IPS-15b (cell line): ENCODE results near the gene DAND5.
"Not testable (repeated sequence)": the region's sequence is repeated elsewhere in the genome, so short reads cannot be mapped to it uniquely, and the experiment has no call there.

Source experiments
- H3K27me3 ChIP-seq: one replicate; pipeline ENCODE4 v1.6.1; 2013; ENCODE audit warnings: low read length; ENCODE audit not compliant: control insufficient read depth, insufficient read depth
- H3K36me3 ChIP-seq: one replicate; pipeline ENCODE4 v1.6.1; 2013; ENCODE audit warnings: low read length; ENCODE audit not compliant: control insufficient read depth, insufficient read depth
- H3K4me1 ChIP-seq: one replicate; pipeline ENCODE4 v1.6.1; 2013; ENCODE audit warnings: mild to moderate bottlenecking, low read length; ENCODE audit not compliant: control insufficient read depth, insufficient read depth
- H3K4me3 ChIP-seq: one replicate; pipeline ENCODE4 v1.5.1; 2013; ENCODE audit warnings: low read depth, low read length
- H3K9ac ChIP-seq: one replicate; pipeline ENCODE4 v1.6.1; 2013; ENCODE audit warnings: low read depth, mild to moderate bottlenecking, low read length
- H3K9me3 ChIP-seq: one replicate; pipeline ENCODE4 v1.6.1; 2013; ENCODE audit warnings: mild to moderate bottlenecking, low read length; ENCODE audit not compliant: control insufficient read depth, insufficient read depth

DAND5 gene

GRCh38 chr19:12947702-12948611 is 21.4 kb upstream of the DAND5 start:
- no peak overlapping the region for H3K9ac ChIP-seq
- H3K9me3 ChIP-seq, result no peaks in the 10 kb centered on the region
- no peak overlapping the region for H3K4me3 ChIP-seq
- no peaks in the 10 kb centered on the region for H3K4me1 ChIP-seq
- peaks cover 52% of the 10 kb centered on the region for H3K36me3 ChIP-seq
- no peaks in the 10 kb centered on the region for H3K27me3 ChIP-seq

GRCh38 chr19:12948612-12949362 is 20.6 kb upstream of the DAND5 start:
- Histone ChIP-seq H3K9ac (no peak overlapping the region), H3K4me1 (peaks cover under 1% of the 10 kb centered on the region), H3K4me3 (no peak overlapping the region), H3K27me3 (no peaks in the 10 kb centered on the region), H3K36me3 (peaks cover 50% of the 10 kb centered on the region), H3K9me3 (no peaks in the 10 kb centered on the region)

GRCh38 chr19:12949363-12950283 is 19.8 kb upstream of the DAND5 start:
- Histone ChIP-seq H3K4me3 (no peak overlapping the region), H3K4me1 (peaks cover 2% of the 10 kb centered on the region), H3K27me3 (no peaks in the 10 kb centered on the region), H3K9me3 (no peaks in the 10 kb centered on the region), H3K9ac (no peak overlapping the region), H3K36me3 (peaks cover 46% of the 10 kb centered on the region)

- not testable (repeated sequence) for H3K9me3 ChIP-seq, H3K27me3 ChIP-seq, H3K4me1 ChIP-seq, H3K9ac ChIP-seq, H3K4me3 ChIP-seq
- H3K36me3 ChIP-seq, result peaks cover 52% of the 10 kb centered on the region
Observed at GRCh38 chr19:12952050-12952449, 17.3 kb upstream of the DAND5 start.

GRCh38 chr19:12952488-12953137 is 16.8 kb upstream of the DAND5 start:
- Histone ChIP-seq H3K27me3 (no peaks in the 10 kb centered on the region), H3K4me1 (peaks cover 3% of the 10 kb centered on the region), H3K9ac (no peak overlapping the region), H3K4me3 (no peak overlapping the region), H3K9me3 (no peaks in the 10 kb centered on the region), H3K36me3 (peaks cover 50% of the 10 kb centered on the region)

- Histone ChIP-seq H3K27me3 (no peaks in the 10 kb centered on the region), H3K9ac (no peak overlapping the region), H3K4me1 (peaks cover 3% of the 10 kb centered on the region), H3K36me3 (peaks cover 44% of the 10 kb centered on the region), H3K9me3 (no peaks in the 10 kb centered on the region), H3K4me3 (no peak overlapping the region)
Observed at GRCh38 chr19:12953138-12953798, 16.1 kb upstream of the DAND5 start.

GRCh38 chr19:12953799-12954611 is 15.4 kb upstream of the DAND5 start:
- Histone ChIP-seq H3K4me3 (no peak overlapping the region), H3K9ac (no peak overlapping the region), H3K27me3 (no peaks in the 10 kb centered on the region), H3K36me3 (peaks cover 37% of the 10 kb centered on the region), H3K9me3 (no peaks in the 10 kb centered on the region), H3K4me1 (peaks cover 3% of the 10 kb centered on the region)

GRCh38 chr19:12954612-12954962 is 14.8 kb upstream of the DAND5 start:
- H3K4me3 ChIP-seq, result no peak overlapping the region
- no peaks in the 10 kb centered on the region for H3K9me3 ChIP-seq
- H3K4me1 ChIP-seq, result peaks cover 3% of the 10 kb centered on the region
- H3K36me3 ChIP-seq, result peaks cover 31% of the 10 kb centered on the region
- no peaks in the 10 kb centered on the region for H3K27me3 ChIP-seq
- H3K9ac ChIP-seq, result no peak overlapping the region

GRCh38 chr19:12955575-12955974 is 13.8 kb upstream of the DAND5 start:
- not testable (repeated sequence) for H3K9me3 ChIP-seq, H3K27me3 ChIP-seq, H3K4me1 ChIP-seq
- Histone ChIP-seq H3K36me3 (peaks cover 24% of the 10 kb centered on the region), H3K4me3 (peak overlapping the region; percentile 99), H3K9ac (peak overlapping the region; percentile 97)

GRCh38 chr19:12955996-12956395 is 13.4 kb upstream of the DAND5 start:
- H3K27me3 ChIP-seq, result no peaks in the 10 kb centered on the region
- no peaks in the 10 kb centered on the region for H3K9me3 ChIP-seq
- H3K9ac ChIP-seq, result peak overlapping the region; percentile 97
- H3K4me3 ChIP-seq, result peak overlapping the region; percentile 99
- peaks cover 3% of the 10 kb centered on the region for H3K4me1 ChIP-seq
- H3K36me3 ChIP-seq, result peaks cover 20% of the 10 kb centered on the region
